GM06990 (cell line): Measurements from ENCODE around the gene GPR55.

Experiments
- DNase-seq: peaks from one replicate; pipeline ENCODE4 v3.0.0-alpha.2; 2011; ENCODE audit not compliant: insufficient read length; ENCODE audit errors: extremely low read depth
- H3K27me3 ChIP-seq: replicated peaks from 2 replicates; pipeline ENCODE4 v1.6.0; 2011; ENCODE audit warnings: low read length; ENCODE audit not compliant: control insufficient read depth, insufficient read depth
- H3K36me3 ChIP-seq: 2 replicates; pipeline ENCODE4 v1.5.1; 2011; ENCODE audit warnings: low read length; ENCODE audit not compliant: control insufficient read depth, insufficient read depth
- H3K4me3 ChIP-seq: replicated peaks from 2 replicates; pipeline ENCODE4 v1.5.1; 2011; ENCODE audit warnings: low read depth, mild to moderate bottlenecking, control low read depth, low read length
- TF ChIP-seq, protein P1 (sequence below): IDR thresholded peaks from 2 replicates; pipeline ENCODE4 v1.5.1; 2011; ENCODE audit warnings: low read length, control low read depth, mild to moderate bottlenecking, inconsistent platforms; ENCODE audit not compliant: insufficient read depth, poor library complexity, severe bottlenecking

Gene GPR55

GRCh38 chr2:230873661-230874401 lies 51.2 kb downstream of the GPR55 start:
- peak; percentile 83 for DNase-seq
- H3K4me3 ChIP-seq, result peak overlapping the region; percentile 57
- H3K27me3 ChIP-seq, result no peaks in the 10 kb centered on the region
- TF ChIP-seq, protein P1, sequence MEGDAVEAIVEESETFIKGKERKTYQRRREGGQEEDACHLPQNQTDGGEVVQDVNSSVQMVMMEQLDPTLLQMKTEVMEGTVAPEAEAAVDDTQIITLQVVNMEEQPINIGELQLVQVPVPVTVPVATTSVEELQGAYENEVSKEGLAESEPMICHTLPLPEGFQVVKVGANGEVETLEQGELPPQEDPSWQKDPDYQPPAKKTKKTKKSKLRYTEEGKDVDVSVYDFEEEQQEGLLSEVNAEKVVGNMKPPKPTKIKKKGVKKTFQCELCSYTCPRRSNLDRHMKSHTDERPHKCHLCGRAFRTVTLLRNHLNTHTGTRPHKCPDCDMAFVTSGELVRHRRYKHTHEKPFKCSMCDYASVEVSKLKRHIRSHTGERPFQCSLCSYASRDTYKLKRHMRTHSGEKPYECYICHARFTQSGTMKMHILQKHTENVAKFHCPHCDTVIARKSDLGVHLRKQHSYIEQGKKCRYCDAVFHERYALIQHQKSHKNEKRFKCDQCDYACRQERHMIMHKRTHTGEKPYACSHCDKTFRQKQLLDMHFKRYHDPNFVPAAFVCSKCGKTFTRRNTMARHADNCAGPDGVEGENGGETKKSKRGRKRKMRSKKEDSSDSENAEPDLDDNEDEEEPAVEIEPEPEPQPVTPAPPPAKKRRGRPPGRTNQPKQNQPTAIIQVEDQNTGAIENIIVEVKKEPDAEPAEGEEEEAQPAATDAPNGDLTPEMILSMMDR, result no peak
- peaks cover 27% of the 10 kb centered on the region for H3K36me3 ChIP-seq

DNA sequence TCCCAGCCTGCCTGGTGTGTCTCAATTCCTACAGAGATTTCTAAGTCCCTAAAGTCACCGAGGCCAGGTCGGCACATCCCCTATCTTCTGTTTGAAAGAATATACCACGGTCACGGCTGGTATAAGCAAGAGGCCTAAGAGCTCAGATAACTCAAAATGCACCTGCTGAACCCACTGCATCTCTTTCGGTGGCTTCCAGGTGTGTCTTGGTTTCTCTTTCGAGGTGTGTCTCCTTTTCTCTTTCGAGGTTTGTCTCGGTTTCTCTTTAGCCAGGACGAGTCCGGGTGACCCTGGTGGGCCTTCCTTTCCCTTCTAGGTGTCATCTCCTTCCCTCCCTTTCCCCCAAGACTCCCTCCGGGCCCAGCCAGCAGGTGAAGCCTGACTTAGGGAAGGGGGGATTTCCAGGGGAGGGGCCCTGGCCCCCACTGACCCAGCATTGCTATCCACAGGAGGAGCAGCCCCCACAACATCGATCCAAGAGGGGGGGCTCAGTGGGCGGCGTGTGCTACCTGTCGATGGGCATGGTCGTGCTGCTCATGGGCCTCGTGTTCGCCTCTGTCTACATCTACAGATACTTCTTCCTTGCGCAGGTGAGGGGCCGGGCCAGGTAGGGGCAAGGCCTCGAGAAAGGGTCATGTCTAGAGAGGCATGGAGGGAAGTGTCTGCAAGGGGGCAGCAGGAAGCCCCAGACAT lies 51.9 kb downstream of the GPR55 start:
- H3K36me3 ChIP-seq, result peaks cover 25% of the 10 kb centered on the region
- peak overlapping the region; percentile 57 for H3K4me3 ChIP-seq
- H3K27me3 ChIP-seq, result no peaks in the 10 kb centered on the region
- DNase-seq, result no peak
- TF ChIP-seq, protein P1, result no peak

GRCh38 chr2:230872151-230872967 lies 52.7 kb downstream of the GPR55 start:
- DNase-seq, result no peak
- TF ChIP-seq, protein P1, result no peak
- no peaks in the 10 kb centered on the region for H3K27me3 ChIP-seq
- peaks cover 20% of the 10 kb centered on the region for H3K36me3 ChIP-seq
- peak overlapping the region; percentile 35 for H3K4me3 ChIP-seq

DNA sequence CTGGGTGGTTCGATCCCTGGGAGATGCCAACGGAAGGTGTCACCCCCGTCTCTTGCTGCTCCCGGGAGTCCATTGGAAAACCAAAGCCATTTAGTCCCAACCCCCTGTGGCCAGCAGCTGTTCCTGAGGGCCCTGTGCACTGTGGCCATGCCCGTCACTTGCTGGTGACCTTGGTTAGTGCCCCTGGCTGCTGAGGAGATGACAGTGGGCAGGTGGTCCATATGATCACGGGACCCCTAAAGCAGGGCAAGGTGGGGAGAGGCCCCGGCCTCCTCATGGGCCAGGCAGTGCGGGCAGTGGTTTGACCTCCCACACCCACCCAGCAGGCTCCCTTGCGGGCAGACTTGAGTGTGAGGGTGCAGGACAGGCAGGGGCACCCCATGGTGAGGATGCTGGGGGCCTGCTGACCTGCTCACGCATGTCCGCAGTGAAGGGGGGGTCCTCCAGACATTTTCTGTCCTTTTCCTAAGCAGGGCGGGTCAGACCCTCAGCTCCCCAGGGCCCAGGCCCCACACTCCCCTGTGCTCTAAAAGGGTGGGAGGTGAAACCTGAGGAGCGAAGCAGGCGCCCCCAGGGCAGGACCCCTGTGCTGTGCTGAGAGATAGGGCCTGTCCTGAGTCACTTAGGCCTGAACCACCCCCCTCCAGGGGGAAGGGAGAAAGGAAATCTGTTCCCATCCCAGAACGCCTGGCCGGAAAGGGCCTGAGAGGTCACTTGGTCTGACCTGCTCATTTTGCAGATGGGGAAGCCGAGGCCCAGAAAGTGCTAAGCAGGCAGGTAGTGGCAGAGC lies 53.5 kb downstream of the GPR55 start:
- DNase-seq, result no peak
- TF ChIP-seq, protein P1, result no peak
- H3K36me3 ChIP-seq, result peaks cover 14% of the 10 kb centered on the region
- H3K4me3 ChIP-seq, result no peak overlapping the region
- no peaks in the 10 kb centered on the region for H3K27me3 ChIP-seq
